Hematopoietic multipotent progenitor cell treated with erythropoietin and hydrocortisone succinate and interleukin-3 and kit ligand, for 6 days (in vitro differentiated cells): ENCODE measurements around the gene BOC.

Experiments
- DNase-seq: peaks from one replicate; pipeline ENCODE4 v3.0.0-alpha.2; 2015

The BOC gene

GRCh38 chr3:113253702-113254101 is 42.3 kb downstream of the BOC start:
- no peak for DNase-seq

DNA sequence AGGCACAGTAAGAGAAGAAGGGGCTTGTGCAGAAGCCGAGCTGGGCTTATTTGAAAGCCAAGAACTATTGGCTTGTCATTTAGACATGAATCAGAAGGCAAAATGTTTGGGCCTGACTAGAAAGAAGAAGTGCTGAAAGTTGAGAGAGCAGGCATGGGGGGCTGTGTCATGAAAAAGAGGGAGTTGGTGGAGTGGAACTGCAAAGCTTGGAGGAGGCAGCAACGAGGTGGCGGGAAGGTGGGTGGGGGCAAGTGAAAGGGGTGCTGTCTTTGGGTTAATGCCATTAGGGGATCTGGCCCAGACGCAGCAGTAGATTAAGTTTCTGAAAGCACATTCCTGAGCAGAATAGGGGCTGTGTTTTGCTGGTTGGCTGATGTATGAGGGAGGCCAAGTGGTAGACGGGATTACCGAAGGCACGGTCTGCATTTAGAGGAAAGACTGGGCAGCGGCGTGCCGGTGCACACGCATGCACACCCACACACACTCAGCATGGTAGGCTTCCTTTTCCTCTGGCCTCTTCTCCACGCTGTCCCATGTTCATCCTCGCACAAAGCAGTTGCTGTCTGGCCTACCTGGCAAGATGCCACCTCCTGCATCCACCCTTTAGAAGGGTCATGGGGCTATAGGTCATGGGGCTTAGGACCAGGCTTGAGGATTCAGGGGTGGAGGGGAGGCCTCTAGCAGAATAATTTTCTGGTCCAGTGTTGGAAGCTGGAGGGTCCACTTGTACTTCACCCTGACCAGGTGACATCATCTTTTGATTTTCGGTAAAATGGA is 43.0 kb downstream of the BOC start:
- DNase-seq, result no peak

DNA sequence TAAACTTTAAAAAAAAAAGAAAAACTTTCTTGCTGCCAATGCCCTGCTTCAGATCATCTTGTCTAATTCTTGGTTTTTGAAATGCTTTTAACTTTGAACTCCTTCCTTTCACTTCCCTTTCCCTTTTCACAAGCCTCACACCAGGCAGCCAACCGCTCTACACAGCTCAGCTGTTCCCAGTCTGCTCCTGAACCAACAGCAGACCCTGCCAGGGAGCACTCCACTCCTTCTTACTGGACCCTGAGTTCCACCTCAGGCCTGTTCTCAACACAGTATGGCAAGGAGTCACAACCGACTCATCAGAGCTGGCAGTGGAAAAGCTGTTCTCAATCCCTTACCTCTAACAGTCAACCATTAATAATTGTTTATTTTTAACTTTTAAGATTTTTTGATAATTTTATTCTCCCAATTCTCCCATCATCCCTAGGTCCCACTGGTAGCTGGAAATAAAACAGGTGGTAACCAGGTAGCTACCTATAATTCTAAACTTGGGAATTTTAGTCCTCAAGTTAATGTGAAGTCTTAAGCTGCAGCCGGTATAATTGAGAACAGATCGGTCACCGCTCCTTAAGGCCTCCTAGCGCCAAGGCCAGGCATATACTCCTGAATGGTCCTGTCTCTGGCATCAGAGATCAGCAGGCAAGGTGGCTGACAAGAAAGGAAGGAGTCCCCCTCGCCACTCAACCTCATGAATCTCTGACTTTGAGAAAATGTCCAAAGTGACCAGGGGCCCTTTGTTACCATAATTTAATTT is 43.9 kb downstream of the BOC start:
- no peak for DNase-seq

- no peak for DNase-seq
Observed at GRCh38 chr3:113255854-113256615, 44.7 kb downstream of the BOC start.

- no peak for DNase-seq
Observed at GRCh38 chr3:113258361-113258760, 47.0 kb downstream of the BOC start.

GRCh38 chr3:113259196-113259595 is 47.8 kb downstream of the BOC start:
- no peak for DNase-seq

DNA sequence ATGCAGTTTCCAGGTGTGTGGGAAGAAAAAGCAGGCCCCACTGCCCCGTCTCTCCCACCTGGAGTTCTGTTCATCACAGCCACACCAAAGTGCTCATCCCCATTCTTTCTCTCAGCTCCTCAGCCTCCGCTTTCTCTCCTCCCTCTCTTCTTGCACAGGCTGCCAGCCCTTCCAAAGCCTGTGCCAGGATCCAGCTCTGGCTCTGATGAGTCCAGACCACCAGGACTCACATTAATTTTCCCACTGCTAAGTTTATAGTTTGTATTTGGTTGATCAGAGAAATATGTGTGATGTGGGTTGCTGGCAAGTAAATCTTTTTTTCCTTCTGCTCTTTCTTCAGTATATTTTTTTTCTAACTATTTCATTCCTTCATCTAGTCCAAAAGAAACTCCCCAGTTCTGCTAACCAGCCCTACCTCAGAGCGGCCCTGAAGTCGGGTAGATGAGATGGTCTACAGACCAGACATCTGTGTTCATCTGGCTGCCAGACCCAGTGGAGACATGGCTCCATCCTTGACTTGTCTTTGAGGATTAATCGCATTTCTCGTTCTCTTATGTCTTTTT is 49.8 kb downstream of the BOC start:
- DNase-seq, result no peak

GRCh38 chr3:113261626-113262303 is 50.4 kb downstream of the BOC start:
- no peak for DNase-seq

- no peak for DNase-seq
Observed at GRCh38 chr3:113262304-113262665, 50.9 kb downstream of the BOC start.

DNA sequence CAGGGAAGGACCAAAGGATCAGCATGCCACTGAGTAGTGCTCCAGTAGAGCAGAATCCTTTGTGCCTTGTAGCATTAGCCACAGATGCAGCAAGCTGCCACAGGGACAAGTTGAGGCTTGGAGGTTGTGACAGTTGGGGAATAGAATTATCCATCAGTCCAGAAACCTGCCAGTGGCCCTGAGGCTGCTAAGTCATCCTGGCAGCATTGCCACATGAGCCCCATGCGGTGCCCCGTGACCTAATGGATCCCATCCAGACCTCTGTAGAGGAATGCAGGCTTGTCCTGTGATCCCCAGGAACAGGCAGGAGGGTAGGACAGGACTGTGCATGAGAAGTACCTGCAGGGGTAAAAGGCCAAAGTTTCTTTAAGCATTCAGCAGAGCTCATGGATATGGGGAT is 51.7 kb downstream of the BOC start:
- DNase-seq, result no peak

GRCh38 chr3:113263778-113264177 is 52.4 kb downstream of the BOC start:
- no peak for DNase-seq

DNA sequence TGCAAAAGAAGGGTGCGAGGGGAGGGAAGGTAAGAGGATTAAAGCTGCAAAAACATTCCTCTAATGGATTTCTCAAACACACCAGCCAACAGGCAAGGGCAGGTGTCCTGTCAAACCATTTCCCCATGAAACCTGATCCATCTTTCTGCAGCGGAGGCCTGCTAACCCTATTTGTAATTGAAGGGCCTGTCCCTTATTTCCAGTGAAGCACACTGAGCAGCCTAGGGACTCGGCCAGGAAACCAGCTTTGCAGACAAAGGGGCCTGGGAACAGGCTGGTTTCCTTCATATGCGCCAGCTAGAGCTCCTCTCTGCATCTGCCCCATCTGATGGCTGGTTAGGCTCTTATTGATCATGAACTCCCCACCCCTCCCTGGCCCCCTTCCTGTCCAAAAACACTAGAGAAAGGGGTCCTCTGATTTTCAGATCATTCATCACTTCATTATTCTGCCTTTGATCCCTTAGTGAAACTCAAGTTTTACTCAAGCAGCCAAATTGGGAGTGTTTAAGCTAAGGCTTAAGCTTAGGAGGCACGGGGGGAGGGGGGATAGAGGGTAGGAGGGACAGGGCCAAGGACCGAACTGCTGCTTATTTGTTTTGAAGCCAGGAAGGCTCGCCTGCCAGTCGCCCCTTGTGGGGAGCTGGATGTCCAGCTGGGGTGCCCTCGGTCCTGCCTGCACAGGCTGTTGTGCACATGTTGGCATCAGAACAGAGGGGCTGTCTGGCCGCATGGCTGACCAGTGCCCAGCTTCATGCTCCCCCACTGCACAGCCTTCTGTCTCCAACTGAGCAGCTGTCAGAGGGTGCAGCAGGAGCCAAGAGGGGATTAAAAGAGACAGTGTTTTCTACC is 53.1 kb downstream of the BOC start:
- DNase-seq, result no peak

GRCh38 chr3:113265231-113265630 is 53.9 kb downstream of the BOC start:
- no peak for DNase-seq

- no peak for DNase-seq
Observed at GRCh38 chr3:113266738-113267137, 55.4 kb downstream of the BOC start.

DNA sequence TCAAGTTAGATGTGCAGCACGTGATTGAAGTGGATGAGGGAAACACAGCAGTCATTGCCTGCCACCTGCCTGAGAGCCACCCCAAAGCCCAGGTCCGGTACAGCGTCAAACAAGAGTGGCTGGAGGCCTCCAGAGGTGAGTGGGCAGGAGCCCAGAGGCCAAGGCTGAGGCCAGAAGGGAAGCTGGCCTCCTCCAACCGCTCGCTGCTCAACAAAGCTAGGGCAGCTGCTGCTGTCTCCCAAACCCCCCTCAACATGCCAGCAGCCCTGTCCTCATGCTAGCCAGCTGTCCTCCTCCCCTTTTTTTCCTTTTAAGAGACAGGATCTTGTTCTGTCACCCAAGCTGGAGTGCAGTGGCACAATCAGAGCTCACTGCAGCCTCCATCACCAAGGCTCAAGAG is 57.0 kb downstream of the BOC start:
- no peak for DNase-seq

GRCh38 chr3:113268942-113269341 is 57.6 kb downstream of the BOC start:
- DNase-seq, result no peak

GRCh38 chr3:113269661-113270060 is 58.3 kb downstream of the BOC start:
- DNase-seq, result no peak

DNA sequence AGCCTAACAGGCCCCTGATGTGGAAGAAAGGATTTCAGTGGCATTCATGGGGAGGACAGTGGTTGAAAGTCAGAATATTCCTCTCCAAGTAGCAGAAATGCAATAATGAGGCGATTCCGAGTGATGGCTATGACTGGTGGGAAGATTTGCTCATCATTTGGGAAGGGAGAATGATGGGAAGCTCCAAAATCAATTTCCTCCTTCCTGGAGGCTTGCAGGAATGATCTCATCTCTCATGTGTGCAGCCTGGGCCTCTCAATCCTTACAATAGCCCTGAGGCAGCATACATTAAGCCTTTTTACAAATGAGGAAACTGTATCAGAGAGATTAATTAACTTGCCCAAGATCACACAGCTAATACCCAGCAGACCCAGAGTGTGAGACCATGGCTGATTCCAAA is 58.7 kb downstream of the BOC start:
- DNase-seq, result no peak

DNA sequence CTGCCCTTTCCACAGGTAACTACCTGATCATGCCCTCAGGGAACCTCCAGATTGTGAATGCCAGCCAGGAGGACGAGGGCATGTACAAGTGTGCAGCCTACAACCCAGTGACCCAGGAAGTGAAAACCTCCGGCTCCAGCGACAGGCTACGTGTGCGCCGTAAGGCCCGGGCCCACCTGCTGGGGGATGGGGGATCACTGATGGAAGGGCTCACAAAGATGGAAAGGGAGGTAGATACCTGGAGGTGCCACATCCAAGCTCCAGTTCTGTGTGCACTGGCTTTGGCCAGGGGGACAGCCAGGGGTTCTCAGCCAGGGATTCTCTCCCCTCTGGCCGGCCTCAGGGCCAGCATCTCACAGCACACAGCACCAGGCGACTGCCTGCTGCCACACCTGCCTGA is 59.4 kb downstream of the BOC start:
- DNase-seq, result no peak

DNA sequence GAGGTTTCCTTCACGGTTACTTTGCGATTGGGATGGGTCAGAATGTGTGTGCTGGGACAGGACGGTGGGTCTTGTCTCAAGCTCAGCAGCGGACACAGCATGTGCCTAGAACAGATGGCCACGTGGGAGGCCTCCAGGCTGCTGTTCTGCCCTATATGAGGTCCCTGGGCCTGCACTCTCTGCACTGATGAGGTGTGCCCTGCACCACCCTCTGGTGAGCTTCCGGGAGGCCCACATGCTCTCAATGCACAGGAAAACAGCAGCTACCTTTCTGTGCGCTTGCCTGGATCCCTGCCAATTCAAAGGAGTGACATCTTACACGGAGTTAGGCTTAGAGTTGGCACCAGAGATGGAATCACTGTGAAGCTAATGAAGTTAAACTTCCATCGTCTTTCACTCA is 59.8 kb downstream of the BOC start:
- DNase-seq, result no peak

DNA sequence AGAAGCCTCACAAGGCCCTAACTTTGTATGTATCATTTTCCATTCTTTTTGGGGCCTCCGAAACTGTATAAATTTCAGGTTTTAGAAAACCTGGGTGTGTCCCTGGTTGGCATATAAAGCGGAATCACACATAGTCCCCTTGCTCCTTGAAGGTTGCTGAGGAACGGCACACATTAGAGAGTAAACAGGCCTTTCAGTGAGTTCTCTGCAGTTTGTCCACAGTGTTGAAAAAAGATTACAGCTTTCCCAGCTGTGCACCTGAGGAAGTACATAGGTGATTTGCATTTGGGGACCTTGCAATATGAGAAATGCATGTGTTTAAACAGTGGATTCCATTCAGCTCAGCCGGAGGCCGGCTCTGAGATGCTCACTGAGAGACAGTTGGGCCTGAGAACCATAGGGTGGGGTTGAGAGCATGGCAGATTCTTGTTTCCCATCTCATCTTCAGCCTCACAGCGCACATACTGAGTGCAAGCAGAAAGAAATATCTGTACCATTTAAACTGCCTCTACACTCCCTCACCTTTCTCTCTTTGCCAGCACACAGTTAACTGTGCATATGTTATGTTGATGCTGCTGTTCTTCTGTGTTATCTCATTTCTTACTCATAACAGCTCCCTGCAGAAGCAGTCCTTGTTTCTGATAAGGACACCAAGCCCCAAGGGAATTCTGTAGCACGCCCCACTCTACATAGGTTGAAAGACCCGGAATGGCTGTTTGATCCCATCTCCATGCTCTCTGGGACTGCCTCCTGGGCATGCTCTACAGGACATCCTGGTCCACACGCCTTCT is 60.4 kb downstream of the BOC start:
- no peak for DNase-seq
